GM21717 (cell line): Measurements from ENCODE around the gene DCLK2.
"Not testable (repeated sequence)": the region's sequence is repeated elsewhere in the genome, so short reads cannot be mapped to it uniquely, and the experiment has no call there.

Experiments
- ATAC-seq: cut with Tn5 transposase; IDR thresholded peaks from one replicate; pipeline ENCODE4 v1.9.1; 2021; ENCODE audit warnings: mild to moderate bottlenecking, moderate library complexity; ENCODE audit not compliant: unreplicated experiment

The DCLK2 gene

GRCh38 chr4:150145090-150145945, 67.1 kb downstream of the DCLK2 start:
- ATAC-seq: no peak

GRCh38 chr4:150145946-150146340, 67.7 kb downstream of the DCLK2 start:
- ATAC-seq: no peak

GRCh38 chr4:150149381-150149780, 71.1 kb downstream of the DCLK2 start:
- ATAC-seq: no peak

GRCh38 chr4:150150629-150151062, 72.4 kb downstream of the DCLK2 start:
- no peak for ATAC-seq

GRCh38 chr4:150152766-150153165, 74.5 kb downstream of the DCLK2 start:
- ATAC-seq: no peak

- ATAC-seq: no peak
Measured at GRCh38 chr4:150155391-150155790, 77.1 kb downstream of the DCLK2 start.

- no peak for ATAC-seq
Measured at GRCh38 chr4:150156543-150156942, 78.3 kb downstream of the DCLK2 start.

GRCh38 chr4:150158041-150158440, 79.8 kb downstream of the DCLK2 start:
- no peak for ATAC-seq

GRCh38 chr4:150160473-150160872, 82.2 kb downstream of the DCLK2 start:
- no peak for ATAC-seq

- ATAC-seq: no peak
Measured at GRCh38 chr4:150161109-150161508, 82.9 kb downstream of the DCLK2 start.

- not testable (repeated sequence) for ATAC-seq
Measured at GRCh38 chr4:150162020-150162419, 83.8 kb downstream of the DCLK2 start.

- no peak for ATAC-seq
Measured at GRCh38 chr4:150164055-150164454, 85.8 kb downstream of the DCLK2 start.

GRCh38 chr4:150164956-150165629, 86.8 kb downstream of the DCLK2 start:
- ATAC-seq: no peak

- ATAC-seq: no peak
Measured at GRCh38 chr4:150167054-150167453, 88.8 kb downstream of the DCLK2 start.

- ATAC-seq: no peak
Measured at GRCh38 chr4:150173432-150173861, 95.2 kb downstream of the DCLK2 start.

GRCh38 chr4:150173982-150174398, 95.7 kb downstream of the DCLK2 start:
- ATAC-seq: no peak

- no peak for ATAC-seq
Measured at GRCh38 chr4:150176547-150176946, 98.3 kb downstream of the DCLK2 start.

- no peak for ATAC-seq
Measured at GRCh38 chr4:150178161-150178560, 99.9 kb downstream of the DCLK2 start.

- no peak for ATAC-seq
Measured at GRCh38 chr4:150181536-150181935, 103.3 kb downstream of the DCLK2 start.

- ATAC-seq: no peak
Measured at GRCh38 chr4:150182794-150183193, 104.5 kb downstream of the DCLK2 start.

- ATAC-seq: not testable (repeated sequence)
Measured at GRCh38 chr4:150185033-150185432, 106.8 kb downstream of the DCLK2 start.

GRCh38 chr4:150192986-150193385, 114.7 kb downstream of the DCLK2 start:
- ATAC-seq: no peak
